ENCODE data around the gene PRSS16. TPM values are rescaled to one million over a fixed set of nuclear protein-coding genes. Genes with fewer than 3 reads are reported as not detected.

Gene PRSS16
- polyA plus RNA-seq, 4 donors = 17.1 to 31.6 (median 21.6) TPM

GRCh38 chr6:27267857-27268434, 20.4 kb downstream of the PRSS16 start:
- FAIRE-seq = no peak

GRCh38 chr6:27268803-27269202, 21.3 kb downstream of the PRSS16 start:
- no peaks in the 10 kb centered on the region for H3K4me1 ChIP-seq (ENCODE audit: control insufficient read depth in 3 of 3, insufficient read depth in 2 of 3, low read depth in 1 of 3, low read length in 2 of 3)
- no peak overlapping the region for H3K4me3 ChIP-seq (ENCODE audit: low read depth in 1 of 3, low read length in 3 of 3)
- WGBS, 3 donors = 73 to 80% (median 79%) methylated on average over 14 of the region's 14 CpGs
- H3K27ac ChIP-seq (ENCODE audit: low read depth in 1 of 3, low read length in 2 of 3) = no peak overlapping the region
- no peaks in the 10 kb centered on the region for H3K9me3 ChIP-seq (ENCODE audit: control insufficient read depth in 2 of 2, insufficient read depth in 1 of 2, low read depth in 1 of 2, low read length in 1 of 2)
- DNase-seq = no peak
- no peaks in the 10 kb centered on the region for H3K36me3 ChIP-seq (ENCODE audit: control insufficient read depth in 3 of 3, insufficient read depth in 2 of 3, low read depth in 1 of 3, low read length in 3 of 3)
- FAIRE-seq = no peak
- peaks cover under 1 to 47% (median 23%) of the 10 kb centered on the region in 3 donors for H3K27me3 ChIP-seq (ENCODE audit: control insufficient read depth in 3 of 3, insufficient read depth in 3 of 3, low read length in 3 of 3)

More at GRCh38 chr6:27267857-27268434, 20.4 kb downstream of the PRSS16 start:
- Histone ChIP-seq H3K4me1 (ENCODE audit: control insufficient read depth in 3 of 3, insufficient read depth in 2 of 3, low read depth in 1 of 3, low read length in 2 of 3) (no peaks in the 10 kb centered on the region), H3K4me3 (ENCODE audit: low read depth in 1 of 3, low read length in 3 of 3) (no peak overlapping the region), H3K36me3 (ENCODE audit: control insufficient read depth in 3 of 3, insufficient read depth in 2 of 3, low read depth in 1 of 3, low read length in 3 of 3) (no peaks in the 10 kb centered on the region), H3K27ac (ENCODE audit: low read depth in 1 of 3, low read length in 2 of 3) (no peak overlapping the region), H3K9me3 (ENCODE audit: control insufficient read depth in 2 of 2, insufficient read depth in 1 of 2, low read depth in 1 of 2, low read length in 1 of 2) (no peaks in the 10 kb centered on the region), H3K27me3 (ENCODE audit: control insufficient read depth in 3 of 3, insufficient read depth in 3 of 3, low read length in 3 of 3) (peaks cover 0 to 41% (median 20%) of the 10 kb centered on the region in 3 donors)
- no peak for DNase-seq
- WGBS, 3 donors = 11 to 21% (median 15%) methylated on average over 22 of the region's 22 CpGs

- Histone ChIP-seq H3K4me1 (ENCODE audit: control insufficient read depth in 3 of 3, insufficient read depth in 2 of 3, low read depth in 1 of 3, low read length in 2 of 3) (no peaks in the 10 kb centered on the region), H3K27me3 (ENCODE audit: control insufficient read depth in 3 of 3, insufficient read depth in 3 of 3, low read length in 3 of 3) (peaks cover 2 to 50% (median 27%) of the 10 kb centered on the region in 3 donors), H3K27ac (ENCODE audit: low read depth in 1 of 3, low read length in 2 of 3) (no peak overlapping the region), H3K9me3 (ENCODE audit: control insufficient read depth in 2 of 2, insufficient read depth in 1 of 2, low read depth in 1 of 2, low read length in 1 of 2) (no peaks in the 10 kb centered on the region), H3K36me3 (ENCODE audit: control insufficient read depth in 3 of 3, insufficient read depth in 2 of 3, low read depth in 1 of 3, low read length in 3 of 3) (no peaks in the 10 kb centered on the region), H3K4me3 (ENCODE audit: low read depth in 1 of 3, low read length in 3 of 3) (no peak overlapping the region)
- 70 to 78% (median 74%) methylated on average over 11 of the region's 11 CpGs for WGBS, 3 donors
- FAIRE-seq = no peak
- no peak for DNase-seq
Observed at GRCh38 chr6:27273783-27274182, 26.3 kb downstream of the PRSS16 start.

GRCh38 chr6:27275025-27275956, 27.8 kb downstream of the PRSS16 start:
- no peak overlapping the region for H3K27ac ChIP-seq (ENCODE audit: low read depth in 1 of 3, low read length in 2 of 3)
- H3K27me3 ChIP-seq (ENCODE audit: control insufficient read depth in 3 of 3, insufficient read depth in 3 of 3, low read length in 3 of 3) = peaks cover 2 to 58% (median 36%) of the 10 kb centered on the region in 3 donors
- no peaks in the 10 kb centered on the region for H3K36me3 ChIP-seq (ENCODE audit: control insufficient read depth in 3 of 3, insufficient read depth in 2 of 3, low read depth in 1 of 3, low read length in 3 of 3)
- H3K4me1 ChIP-seq (ENCODE audit: control insufficient read depth in 3 of 3, insufficient read depth in 2 of 3, low read depth in 1 of 3, low read length in 2 of 3) = no peaks in the 10 kb centered on the region
- no peak for DNase-seq
- FAIRE-seq = no peak
- no peak overlapping the region for H3K4me3 ChIP-seq (ENCODE audit: low read depth in 1 of 3, low read length in 3 of 3)
- WGBS, 3 donors = 17 to 35% (median 29%) methylated on average over 36 of the region's 36 CpGs
- H3K9me3 ChIP-seq (ENCODE audit: control insufficient read depth in 2 of 2, insufficient read depth in 1 of 2, low read depth in 1 of 2, low read length in 1 of 2) = no peaks in the 10 kb centered on the region

GRCh38 chr6:27279513-27280063, 32.1 kb downstream of the PRSS16 start:
- DNase-seq (peak in 1 of 2 donors; percentile 39), FAIRE-seq (no peak)
- Histone ChIP-seq H3K4me3 (ENCODE audit: low read depth in 1 of 3, low read length in 3 of 3) (peak overlapping the region in 1 of 3 donors; percentile 37), H3K4me1 (ENCODE audit: control insufficient read depth in 3 of 3, insufficient read depth in 2 of 3, low read depth in 1 of 3, low read length in 2 of 3) (peaks cover 0 to 3% (median 1%) of the 10 kb centered on the region in 3 donors), H3K36me3 (ENCODE audit: control insufficient read depth in 3 of 3, insufficient read depth in 2 of 3, low read depth in 1 of 3, low read length in 3 of 3) (no peaks in the 10 kb centered on the region), H3K9me3 (ENCODE audit: control insufficient read depth in 2 of 2, insufficient read depth in 1 of 2, low read depth in 1 of 2, low read length in 1 of 2) (peaks cover 1 to 17% of the 10 kb centered on the region in 2 donors), H3K27ac (ENCODE audit: low read depth in 1 of 3, low read length in 2 of 3) (no peak overlapping the region), H3K27me3 (ENCODE audit: control insufficient read depth in 3 of 3, insufficient read depth in 3 of 3, low read length in 3 of 3) (peaks cover 0 to 76% (median 44%) of the 10 kb centered on the region in 3 donors)
- WGBS, 3 donors = 6 to 9% (median 7%) methylated on average over 24 of the region's 24 CpGs

GRCh38 chr6:27280064-27280539, 32.6 kb downstream of the PRSS16 start:
- FAIRE-seq = no peak
- Histone ChIP-seq H3K36me3 (ENCODE audit: control insufficient read depth in 3 of 3, insufficient read depth in 2 of 3, low read depth in 1 of 3, low read length in 3 of 3) (no peaks in the 10 kb centered on the region), H3K4me3 (ENCODE audit: low read depth in 1 of 3, low read length in 3 of 3) (peak overlapping the region in 1 of 3 donors; percentile 37)

DNA sequence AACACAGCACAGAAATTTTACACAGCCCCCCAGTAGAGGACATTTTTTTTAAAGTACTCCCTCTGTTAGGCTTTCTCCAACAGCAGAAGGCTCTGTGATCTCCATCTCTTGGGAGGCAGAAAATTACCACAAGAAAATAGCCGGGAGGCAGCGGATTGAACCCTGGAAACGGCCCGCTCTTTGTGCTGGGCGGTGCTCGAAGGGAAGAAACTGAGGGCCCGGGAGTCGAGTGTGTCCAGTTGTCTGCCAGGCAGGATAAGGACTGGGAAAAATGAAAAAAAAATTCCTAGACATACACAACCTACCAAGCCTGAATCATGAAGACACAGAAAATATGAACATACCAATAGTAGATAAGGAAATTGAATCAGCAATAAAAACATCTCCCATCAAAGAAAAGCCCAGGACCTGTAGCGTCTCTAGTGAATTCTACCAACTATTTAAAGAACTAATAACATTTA, 33.1 kb downstream of the PRSS16 start:
- Histone ChIP-seq H3K36me3 (ENCODE audit: control insufficient read depth in 3 of 3, insufficient read depth in 2 of 3, low read depth in 1 of 3, low read length in 3 of 3) (no peaks in the 10 kb centered on the region), H3K27ac (ENCODE audit: low read depth in 1 of 3, low read length in 2 of 3) (no peak overlapping the region), H3K4me3 (ENCODE audit: low read depth in 1 of 3, low read length in 3 of 3) (no peak overlapping the region), H3K9me3 (ENCODE audit: control insufficient read depth in 2 of 2, insufficient read depth in 1 of 2, low read depth in 1 of 2, low read length in 1 of 2) (peaks cover 1 to 17% of the 10 kb centered on the region in 2 donors), H3K4me1 (ENCODE audit: control insufficient read depth in 3 of 3, insufficient read depth in 2 of 3, low read depth in 1 of 3, low read length in 2 of 3) (peaks cover 0 to 3% (median 1%) of the 10 kb centered on the region in 3 donors), H3K27me3 (ENCODE audit: control insufficient read depth in 3 of 3, insufficient read depth in 3 of 3, low read length in 3 of 3) (peaks cover 0 to 78% (median 45%) of the 10 kb centered on the region in 3 donors)
- 6 to 10% (median 8%) methylated on average over 9 of the region's 9 CpGs for WGBS, 3 donors
- DNase-seq = no peak
- no peak for FAIRE-seq

More at GRCh38 chr6:27280064-27280539, 32.6 kb downstream of the PRSS16 start:
- peaks cover 0 to 76% (median 42%) of the 10 kb centered on the region in 3 donors for H3K27me3 ChIP-seq (ENCODE audit: control insufficient read depth in 3 of 3, insufficient read depth in 3 of 3, low read length in 3 of 3)
- 3 to 5% (median 5%) methylated on average over 17 of the region's 17 CpGs for WGBS, 3 donors
- peak in 1 of 2 donors; percentile 57 for DNase-seq
- H3K27ac ChIP-seq (ENCODE audit: low read depth in 1 of 3, low read length in 2 of 3) = no peak overlapping the region
- H3K4me1 ChIP-seq (ENCODE audit: control insufficient read depth in 3 of 3, insufficient read depth in 2 of 3, low read depth in 1 of 3, low read length in 2 of 3) = peaks cover 0 to 3% (median 1%) of the 10 kb centered on the region in 3 donors
- peaks cover 1 to 17% of the 10 kb centered on the region in 2 donors for H3K9me3 ChIP-seq (ENCODE audit: control insufficient read depth in 2 of 2, insufficient read depth in 1 of 2, low read depth in 1 of 2, low read length in 1 of 2)

DNA sequence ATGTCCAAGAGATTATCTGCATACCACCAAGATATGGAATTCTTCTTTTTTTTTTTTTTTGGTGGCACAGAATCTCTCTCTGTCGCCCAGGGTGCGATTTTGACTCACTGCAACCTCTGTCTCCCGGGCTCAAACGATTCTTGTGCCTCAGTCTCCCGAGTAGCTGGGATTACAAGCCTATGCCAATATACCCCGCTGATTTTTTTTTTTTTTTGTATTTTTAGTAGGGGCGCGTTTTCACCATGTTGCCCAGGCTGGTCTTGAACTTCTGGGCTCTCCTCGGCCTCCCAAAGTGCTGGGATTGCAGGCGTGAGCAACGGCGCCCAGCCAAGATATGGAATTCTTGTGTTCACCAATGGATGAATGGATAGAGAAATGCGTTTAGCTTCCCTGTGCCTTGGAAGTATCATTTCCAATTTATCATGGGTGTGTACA, 33.6 kb downstream of the PRSS16 start:
- no peak for DNase-seq
- peaks cover 1 to 17% of the 10 kb centered on the region in 2 donors for H3K9me3 ChIP-seq (ENCODE audit: control insufficient read depth in 2 of 2, insufficient read depth in 1 of 2, low read depth in 1 of 2, low read length in 1 of 2)
- H3K36me3 ChIP-seq (ENCODE audit: control insufficient read depth in 3 of 3, insufficient read depth in 2 of 3, low read depth in 1 of 3, low read length in 3 of 3) = no peaks in the 10 kb centered on the region
- FAIRE-seq = no peak
- H3K4me3 ChIP-seq (ENCODE audit: low read depth in 1 of 3, low read length in 3 of 3) = no peak overlapping the region
- peaks cover 0 to 3% (median 1%) of the 10 kb centered on the region in 3 donors for H3K4me1 ChIP-seq (ENCODE audit: control insufficient read depth in 3 of 3, insufficient read depth in 2 of 3, low read depth in 1 of 3, low read length in 2 of 3)
- H3K27me3 ChIP-seq (ENCODE audit: control insufficient read depth in 3 of 3, insufficient read depth in 3 of 3, low read length in 3 of 3) = peaks cover 0 to 80% (median 48%) of the 10 kb centered on the region in 3 donors
- 9 to 16% (median 12%) methylated on average over 13 of the region's 13 CpGs for WGBS, 3 donors
- no peak overlapping the region for H3K27ac ChIP-seq (ENCODE audit: low read depth in 1 of 3, low read length in 2 of 3)

Measured in small intestine (tissue), 7 donors.